HT-29 (cell line): ENCODE results near the gene CLTC. TPM values are rescaled to one million over a fixed set of nuclear protein-coding genes. Genes with fewer than 3 reads are reported as not detected.

Experiments
- DNase-seq: peaks from one replicate; pipeline ENCODE4 v3.0.0-alpha.2; 2015; ENCODE audit warnings: low spot score
- total RNA-seq: library from RNA; depleted of rRNA; stranded (reverse); fragments of >200 nt; shearing (Covaris generic); gene quantifications from 2 replicates; pipeline ENCODE4 v1.2.3, GENCODE V29; 2014

The CLTC gene
- total RNA-seq, 1 experiment from 2014 or later = 78.9 TPM

DNA sequence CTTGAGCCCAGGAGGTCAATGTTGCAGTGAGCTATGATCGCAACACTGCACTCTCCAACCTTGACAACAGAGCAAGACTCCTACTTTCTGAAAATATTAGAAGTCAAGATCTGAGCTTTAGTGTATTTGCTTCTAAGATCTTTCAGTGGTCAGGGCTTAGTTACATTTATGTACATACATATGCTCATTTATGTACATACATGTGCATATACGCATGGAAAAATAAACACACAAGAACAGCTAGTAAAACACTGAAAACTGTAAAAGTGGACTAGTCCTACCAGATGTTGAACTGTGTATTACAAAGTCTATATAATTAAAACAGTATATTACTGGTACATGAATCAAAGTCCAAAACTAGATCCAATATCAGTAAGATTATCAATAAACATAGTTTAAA lies 59.2 kb downstream of the CLTC start:
- no peak for DNase-seq

DNA sequence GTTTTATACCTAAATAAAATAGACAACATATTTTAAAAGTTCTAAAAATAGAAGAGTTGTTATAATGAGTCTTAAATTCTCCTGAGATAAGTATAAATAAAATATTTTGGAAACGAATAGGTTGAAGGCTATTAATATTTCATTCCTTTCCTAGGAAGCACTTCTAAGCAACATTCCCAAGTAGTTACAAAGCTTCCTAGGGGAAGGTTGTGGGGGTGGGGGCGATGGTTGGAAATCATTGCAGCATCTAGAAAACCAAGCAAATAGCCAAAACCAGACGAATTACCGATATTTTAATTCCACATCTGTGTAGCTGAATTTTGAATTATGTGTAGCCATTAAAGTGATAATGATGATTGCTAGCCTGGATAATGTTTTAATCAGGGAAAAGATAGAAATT lies 60.6 kb downstream of the CLTC start:
- no peak for DNase-seq

GRCh38 chr17:59683283-59683682 lies 63.6 kb downstream of the CLTC start:
- no peak for DNase-seq

DNA sequence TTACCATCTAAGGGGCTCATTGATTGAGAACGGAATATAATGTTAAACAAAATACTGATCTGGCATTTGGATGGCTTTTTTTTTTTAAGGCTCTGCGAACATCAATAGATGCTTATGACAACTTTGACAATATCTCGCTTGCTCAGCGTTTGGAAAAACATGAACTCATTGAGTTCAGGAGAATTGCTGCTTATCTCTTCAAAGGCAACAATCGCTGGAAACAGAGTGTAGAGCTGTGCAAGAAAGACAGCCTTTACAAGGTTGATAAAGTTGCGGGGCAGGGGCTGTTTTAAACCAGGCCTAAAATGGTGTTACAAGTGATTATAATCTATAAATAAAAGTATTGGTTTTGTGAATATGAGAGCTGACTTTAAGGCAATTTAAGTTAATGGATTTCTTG lies 65.3 kb downstream of the CLTC start:
- no peak for DNase-seq

DNA sequence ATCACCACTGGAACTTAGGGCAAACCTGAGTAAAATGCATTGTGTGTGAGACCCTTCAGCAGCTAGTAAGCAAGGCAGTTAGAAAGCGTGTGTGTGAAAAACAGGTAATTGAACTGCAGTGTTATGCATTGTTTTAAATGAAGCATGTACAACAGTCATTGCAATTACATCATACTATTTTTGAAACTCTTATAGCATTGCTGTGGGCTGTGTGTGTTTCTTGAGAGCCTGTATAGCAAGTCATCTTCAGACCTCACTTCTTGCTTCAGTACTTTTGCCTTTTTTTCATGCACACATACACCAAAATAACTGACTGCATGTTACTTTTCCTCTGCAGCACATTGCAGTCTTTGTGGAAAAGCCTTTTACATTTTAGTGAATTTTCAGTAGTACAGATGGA lies 68.3 kb downstream of the CLTC start:
- DNase-seq = no peak

DNA sequence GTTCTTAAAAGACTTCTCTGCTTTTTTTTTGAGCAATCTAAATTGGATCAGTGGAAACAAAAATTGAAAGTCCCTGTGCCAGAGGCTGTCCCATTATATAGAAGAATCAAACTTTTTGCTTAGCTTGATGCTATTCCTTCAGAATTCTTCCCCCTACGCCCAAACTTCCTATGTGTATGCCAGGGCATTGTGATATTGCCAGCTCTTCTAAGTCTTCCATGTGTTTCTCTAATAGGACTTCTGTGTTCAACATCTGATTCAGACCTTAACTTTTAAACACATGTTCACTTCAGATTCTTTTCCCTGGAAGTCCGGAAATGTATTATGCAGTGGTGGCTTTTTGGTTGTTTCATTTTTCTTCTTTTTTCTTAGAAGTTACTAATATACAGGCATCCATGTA lies 68.8 kb downstream of the CLTC start:
- DNase-seq = no peak

GRCh38 chr17:59693582-59693981 lies 73.9 kb downstream of the CLTC start:
- no peak for DNase-seq

DNA sequence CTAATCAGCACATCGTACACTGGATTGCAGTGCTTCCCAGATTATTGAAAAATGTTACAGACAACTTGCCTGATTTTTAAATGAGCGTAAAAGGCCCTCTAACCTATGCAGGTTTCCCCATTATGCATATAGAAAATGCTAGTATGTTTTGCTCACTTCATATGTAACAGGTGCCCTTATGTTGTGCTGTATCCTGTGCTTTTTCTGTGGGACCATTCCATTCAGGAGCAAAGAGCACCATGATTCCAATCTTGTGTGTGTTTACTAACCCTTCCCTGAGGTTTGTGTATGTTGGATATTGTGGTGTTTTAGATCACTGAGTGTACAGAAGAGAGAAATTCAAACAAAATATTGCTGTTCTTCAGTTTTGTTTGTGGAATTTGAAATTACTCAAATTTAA lies 74.6 kb downstream of the CLTC start:
- no peak for DNase-seq

GRCh38 chr17:59695945-59696681 lies 76.4 kb downstream of the CLTC start:
- no peak for DNase-seq

DNA sequence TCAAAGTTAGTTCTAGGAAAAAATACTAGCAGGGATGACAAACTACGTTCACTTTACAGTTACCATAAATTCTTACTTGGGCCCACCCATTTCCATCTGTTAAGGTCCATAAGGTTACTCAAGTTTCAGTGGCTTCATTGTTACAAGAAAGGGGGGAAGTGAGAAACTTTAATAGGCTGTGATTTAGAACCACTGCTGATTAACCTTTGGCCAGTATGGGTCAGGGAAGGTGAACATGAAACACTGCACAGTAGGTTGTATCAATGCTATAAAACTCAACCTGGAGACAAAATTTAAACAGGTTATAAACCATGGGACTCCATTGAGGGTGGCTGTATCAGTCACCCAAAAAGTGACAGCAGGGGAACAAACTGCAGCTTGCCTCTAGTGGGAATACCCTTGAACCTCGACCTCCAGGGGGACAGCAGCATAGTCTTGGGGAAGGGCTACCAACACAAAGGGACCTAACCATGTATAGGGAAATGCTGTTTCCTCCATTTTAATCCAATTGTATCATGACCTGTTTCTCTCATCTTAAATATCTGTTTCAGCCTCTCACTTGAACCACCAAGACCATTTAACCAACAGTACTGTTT lies 77.1 kb downstream of the CLTC start:
- DNase-seq = no peak

GRCh38 chr17:59698143-59698542 lies 78.4 kb downstream of the CLTC start:
- no peak for DNase-seq

- no peak for DNase-seq
These were observed 79.5 kb downstream of the CLTC start for GRCh38 chr17:59699218-59699617.

DNA sequence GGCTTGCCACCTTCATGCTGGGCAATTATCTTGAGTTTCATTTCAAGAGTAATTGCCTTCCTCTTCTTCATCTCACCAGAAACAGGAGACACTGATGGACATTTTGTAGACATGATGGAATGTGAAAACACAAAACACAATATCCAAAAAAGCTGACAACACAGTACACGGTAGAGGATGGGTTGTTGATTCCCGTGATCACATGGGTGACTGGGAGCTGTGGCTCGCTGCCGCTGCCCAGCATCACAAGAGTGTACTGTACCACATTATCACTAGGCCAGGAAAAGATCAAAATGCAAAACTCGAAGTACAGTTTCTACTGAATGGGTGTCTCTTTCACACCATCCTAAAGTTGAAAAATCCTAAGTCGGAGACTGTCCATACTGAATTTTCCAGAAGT lies 80.1 kb downstream of the CLTC start:
- DNase-seq = no peak

GRCh38 chr17:59702304-59702703 lies 82.6 kb downstream of the CLTC start:
- DNase-seq = no peak

DNA sequence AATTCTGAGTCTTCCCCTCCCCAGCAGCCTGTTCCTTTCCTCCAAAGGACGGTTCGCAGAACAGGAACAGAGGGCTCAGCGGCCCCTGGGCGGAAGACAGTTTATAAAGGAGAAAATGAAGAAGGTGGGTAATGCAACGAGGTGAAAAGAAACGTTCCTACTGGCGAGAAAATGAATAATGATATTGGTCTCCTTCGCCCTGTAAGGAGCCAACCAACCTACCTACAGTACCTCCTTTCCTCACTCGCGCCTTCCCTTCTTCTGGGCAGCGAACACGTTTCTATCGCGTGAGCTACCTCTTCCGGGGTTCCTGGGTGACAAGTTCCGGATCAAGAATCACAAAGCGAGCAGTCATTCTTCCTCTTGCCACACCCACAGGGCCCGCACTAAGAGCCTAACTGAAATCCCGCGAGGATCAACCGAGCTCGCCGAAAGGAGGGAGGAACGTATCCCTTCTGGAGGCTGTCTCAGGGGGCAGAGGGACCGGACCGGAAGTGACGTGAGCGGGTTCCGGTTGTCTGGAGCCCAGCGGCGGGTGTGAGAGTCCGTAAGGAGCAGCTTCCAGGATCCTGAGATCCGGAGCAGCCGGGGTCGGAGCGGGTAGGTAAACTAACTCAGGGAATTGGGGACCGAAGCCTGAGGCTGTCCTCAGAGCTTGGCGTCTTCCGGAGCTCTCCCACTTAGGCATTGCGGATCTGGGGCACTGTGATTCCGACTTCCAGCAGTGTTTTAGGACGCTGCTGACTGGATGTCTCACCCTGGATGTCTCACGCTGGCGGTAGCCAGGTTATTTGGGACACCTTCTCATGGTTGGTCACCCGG lies 87.7 kb downstream of the CLTC start, which contains the start of the genes PTRH2 and VMP1:
TSS of gene PTRH2 (minus strand) at position 282 of the 822 bp plus-strand sequence. CDS start 9,452 bp downstream, outside the sequence.
TSS of gene VMP1 (plus strand) at position 506 of the 822 bp plus-strand sequence. CDS start 23,793 bp downstream, outside the sequence.
- peak; percentile 99 for DNase-seq

- DNase-seq = no peak
These were observed 88.3 kb downstream of the CLTC start for GRCh38 chr17:59707971-59708430.

GRCh38 chr17:59711936-59712335 lies 92.2 kb downstream of the CLTC start:
- no peak for DNase-seq

DNA sequence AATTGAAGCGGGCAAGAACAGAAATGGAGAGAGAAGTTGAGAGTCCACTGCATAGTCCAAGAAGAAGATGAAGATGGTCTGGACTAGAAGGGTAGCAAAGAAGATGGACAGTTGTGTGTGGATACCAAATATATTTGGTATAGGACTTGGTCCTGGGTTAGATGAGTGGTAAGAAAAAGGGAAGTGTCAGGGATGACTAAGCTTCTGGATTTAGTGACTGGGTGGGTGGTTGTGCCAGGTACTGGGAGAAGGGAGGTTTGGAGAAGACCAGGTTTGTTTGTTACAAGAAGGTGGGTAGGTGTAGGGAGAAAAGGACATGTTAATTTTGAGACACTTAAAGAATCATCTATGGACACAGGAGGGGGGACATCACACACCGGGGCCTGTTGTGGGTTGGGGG lies 93.2 kb downstream of the CLTC start:
- DNase-seq = no peak

DNA sequence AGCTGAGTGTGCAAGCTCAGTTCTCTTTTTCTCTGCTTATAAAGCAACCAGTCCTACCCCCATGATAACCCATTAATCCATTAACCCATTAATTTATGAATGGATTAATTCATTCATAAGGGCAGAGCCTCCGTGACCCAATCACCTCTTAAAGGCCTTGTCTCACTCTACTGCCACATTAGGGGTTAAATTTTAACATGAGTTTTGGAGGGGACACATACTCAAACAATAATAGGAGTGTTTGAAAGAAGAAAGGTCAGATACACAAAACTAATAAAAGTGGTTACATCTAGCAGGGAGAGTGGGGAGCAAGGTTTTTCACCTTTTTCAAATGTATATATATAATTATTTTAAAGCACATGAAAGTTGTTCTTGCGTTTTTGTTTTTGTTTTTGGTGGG lies 94.6 kb downstream of the CLTC start:
- DNase-seq = no peak

DNA sequence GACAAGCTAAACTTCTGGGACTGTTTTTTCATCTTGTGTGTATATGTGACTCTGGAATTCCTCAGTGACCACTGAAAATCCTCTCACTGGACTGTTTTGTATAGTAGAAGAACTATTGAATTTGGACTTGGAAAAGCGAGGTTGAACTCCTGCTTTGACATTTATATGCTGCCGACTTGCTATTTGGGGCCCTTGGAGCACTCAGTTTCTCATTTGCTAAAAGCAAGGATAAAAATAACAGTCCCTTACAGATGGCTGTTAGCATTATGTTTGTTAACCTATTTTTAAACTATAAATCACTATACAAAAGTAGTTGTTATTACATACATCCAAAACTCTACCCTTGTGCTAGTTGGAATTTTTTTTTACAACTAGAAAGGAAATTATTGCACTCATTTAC lies 96.7 kb downstream of the CLTC start:
- no peak for DNase-seq

DNA sequence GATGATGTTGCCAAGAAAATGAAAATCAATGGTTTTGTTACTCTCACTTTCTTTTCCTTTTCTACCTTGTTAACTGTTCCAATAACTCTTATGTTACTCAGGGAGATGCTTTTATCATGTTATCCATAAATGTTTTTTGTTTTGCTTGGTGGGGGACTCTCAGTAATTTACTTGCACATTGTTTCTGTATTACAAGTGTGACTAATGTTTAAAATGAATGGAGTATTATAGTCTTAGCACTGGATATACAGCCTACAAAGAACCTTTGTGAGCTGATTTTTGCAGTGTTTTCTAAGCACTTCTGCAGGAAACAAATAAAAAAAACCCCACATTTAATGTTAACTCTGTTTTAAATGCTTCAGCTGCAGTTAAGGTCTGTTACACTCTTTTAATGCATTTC lies 99.8 kb downstream of the CLTC start:
- DNase-seq = no peak

DNA sequence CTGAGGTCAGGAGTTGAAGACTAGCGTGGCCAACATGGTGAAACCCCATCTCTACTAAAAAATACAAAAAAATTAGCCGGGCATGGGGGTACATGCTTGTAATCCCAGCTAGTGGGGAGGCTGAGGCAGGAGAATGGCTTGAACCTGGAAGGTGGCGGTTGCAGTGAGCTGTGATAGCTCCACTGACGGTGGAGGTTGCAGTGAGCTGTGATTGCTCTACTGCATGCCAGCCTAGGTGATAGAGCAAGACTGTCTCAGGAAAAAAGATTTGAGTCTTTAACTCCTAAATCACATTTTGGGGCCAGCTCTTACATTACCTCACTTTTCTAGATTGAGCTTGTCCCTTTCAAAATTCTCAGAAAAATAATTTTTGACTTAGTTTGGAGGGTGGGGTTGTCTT lies 102.9 kb downstream of the CLTC start:
- no peak for DNase-seq
